ENCODE measurements around the gene OR1L6.
A peak's percentile ranks its signal among the peaks of the same experiment; 100 is the strongest.

OR1L6 gene

GRCh38 chr9:122777052-122777451, 34.9 kb downstream of the OR1L6 start:
- no peak for TF ChIP-seq CTCF (IDR thresholded peaks at IDR 0.05; ENCODE audit: low read depth, low read length)

GRCh38 chr9:122777935-122778627, 36.0 kb downstream of the OR1L6 start:
- DNase-seq (ENCODE audit: extremely low read depth, low read depth) = peak; percentile 40
- TF ChIP-seq CTCF (IDR thresholded peaks at IDR 0.05; ENCODE audit: low read depth, low read length) = no peak

More at GRCh38 chr9:122777052-122777451, 34.9 kb downstream of the OR1L6 start:
- no peak for DNase-seq (ENCODE audit: extremely low read depth, low read depth)

GRCh38 chr9:122779181-122779580, 37.1 kb downstream of the OR1L6 start:
- no peak for DNase-seq (ENCODE audit: extremely low read depth, low read depth)
- no peak for TF ChIP-seq CTCF (IDR thresholded peaks at IDR 0.05; ENCODE audit: low read depth, low read length)

GRCh38 chr9:122780026-122780425, 37.9 kb downstream of the OR1L6 start:
- DNase-seq (ENCODE audit: extremely low read depth, low read depth) = no peak
- TF ChIP-seq CTCF (IDR thresholded peaks at IDR 0.05; ENCODE audit: low read depth, low read length) = no peak

GRCh38 chr9:122781671-122782070, 39.6 kb downstream of the OR1L6 start:
- no peak for TF ChIP-seq CTCF (IDR thresholded peaks at IDR 0.05; ENCODE audit: low read depth, low read length)

GRCh38 chr9:122785269-122785668, 43.2 kb downstream of the OR1L6 start:
- no peak for DNase-seq (ENCODE audit: extremely low read depth, low read depth)
- TF ChIP-seq CTCF (IDR thresholded peaks at IDR 0.05; ENCODE audit: low read depth, low read length) = no peak

More at GRCh38 chr9:122781671-122782070, 39.6 kb downstream of the OR1L6 start:
- no peak for DNase-seq (ENCODE audit: extremely low read depth, low read depth)

GRCh38 chr9:122786338-122786737, 44.2 kb downstream of the OR1L6 start:
- TF ChIP-seq CTCF (IDR thresholded peaks at IDR 0.05; ENCODE audit: low read depth, low read length) = no peak
- DNase-seq (ENCODE audit: extremely low read depth, low read depth) = no peak
